ENCODE data around the gene FILIP1L. TPM values are rescaled to one million over a fixed set of nuclear protein-coding genes. Genes with fewer than 3 reads are reported as not detected.

The FILIP1L gene
- total RNA-seq, 1 experiment from 2014 or later = 0.07 TPM

DNA sequence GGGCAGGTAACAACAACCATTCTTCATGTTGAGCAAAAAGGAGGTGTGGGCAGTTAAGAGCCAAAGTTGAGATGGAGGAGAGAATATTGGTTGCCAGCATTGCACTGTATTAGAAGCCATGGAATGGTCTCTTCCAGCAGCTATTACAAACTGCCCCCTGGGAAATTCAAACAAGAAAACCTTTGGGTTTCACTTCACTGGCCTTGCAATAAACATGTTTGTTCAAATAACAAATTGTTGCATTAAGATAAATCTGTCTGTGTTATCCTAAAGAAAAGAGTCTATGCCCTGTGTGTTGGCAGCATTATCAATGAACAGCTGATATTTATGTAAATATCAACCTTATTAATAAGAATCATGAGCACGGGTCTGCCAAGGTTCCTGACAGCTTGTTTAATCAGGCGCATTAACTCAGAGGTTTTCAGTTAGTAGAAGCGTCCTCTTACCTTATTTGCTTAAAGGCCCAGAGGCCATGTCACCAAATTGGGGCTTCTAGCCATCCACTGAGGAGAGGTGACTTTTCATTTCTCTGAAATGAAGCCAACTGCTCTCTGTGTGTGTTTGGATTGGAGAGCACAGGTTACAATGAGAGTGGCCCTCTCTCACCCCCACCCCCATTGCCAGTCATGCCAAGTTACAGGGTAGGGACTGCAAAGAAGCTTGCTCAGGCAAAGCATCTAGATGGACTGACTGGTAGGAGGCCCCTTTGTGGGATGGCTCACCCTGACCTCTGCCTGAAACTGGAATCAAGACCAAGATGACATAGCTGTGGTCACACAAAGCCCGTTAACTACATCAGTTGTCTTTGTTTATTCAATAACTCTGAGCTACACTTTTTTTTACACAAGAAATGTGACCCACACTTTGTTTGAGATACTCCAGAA lies 10.5 kb downstream of the FILIP1L start:
- Histone ChIP-seq H3K4me2 (ENCODE audit: insufficient read depth, insufficient read length, low read length) (no peak overlapping the region), H4K5ac (ENCODE audit: insufficient read length, low read depth, low read length) (no peak overlapping the region), H2AK5ac (ENCODE audit: insufficient read length, low read length) (no peak overlapping the region), H2BK20ac (ENCODE audit: low read depth, low read length, poor library complexity, severe bottlenecking) (no peak overlapping the region), H2BK12ac (ENCODE audit: insufficient read length, low read depth, low read length) (no peak overlapping the region), H3K79me1 (ENCODE audit: insufficient read depth, low read depth, low read length, poor library complexity, severe bottlenecking) (no peaks in the 10 kb centered on the region), H2BK120ac (ENCODE audit: low read depth, low read length, poor library complexity, severe bottlenecking) (no peak overlapping the region), H3K4me1 (ENCODE audit: insufficient read depth, low read length) (no peaks in the 10 kb centered on the region), H4K8ac (replicated peaks; ENCODE audit: insufficient read length, low read depth, low read length) (no peak overlapping the region), H3K18ac (ENCODE audit: insufficient read length, low read depth, low read length) (no peak overlapping the region), H3K79me2 (ENCODE audit: insufficient read depth, low read length) (0 out of 2 replicates have a peak, but pooled peaks cover 2% of the 10 kb centered on the region), H3K56ac (ENCODE audit: insufficient read length, low read depth, low read length) (no peak overlapping the region), H2BK15ac (ENCODE audit: low read depth, low read length) (no peak overlapping the region), H4K91ac (ENCODE audit: insufficient read length, low read depth, low read length) (no peak overlapping the region), H3K23ac (ENCODE audit: insufficient read length, low read depth, low read length) (no peak overlapping the region), H4K20me1 (ENCODE audit: control insufficient read depth, insufficient read depth, insufficient read length) (no peaks in the 10 kb centered on the region), H3K9me3 (ENCODE audit: control insufficient read depth, low read depth, low read length) (no peaks in the 10 kb centered on the region), H3K4ac (ENCODE audit: low read depth, low read length) (no peak overlapping the region), H3K14ac (ENCODE audit: insufficient read depth, low read length) (no peak overlapping the region), H3K9ac (ENCODE audit: extremely low read depth, insufficient read length, low read length) (no peak overlapping the region), H3K27ac (ENCODE audit: insufficient read length, low read depth, low read length) (no peak overlapping the region), H3K23me2 (ENCODE audit: insufficient read length, low read depth, low read length, poor library complexity, severe bottlenecking) (no peaks in the 10 kb centered on the region), H2AFZ (ENCODE audit: low read length) (no peak overlapping the region), H3T11ph (ENCODE audit: low read length) (no peak overlapping the region), H3K27me3 (ENCODE audit: insufficient read depth, low read length) (no peaks in the 10 kb centered on the region), H2BK5ac (ENCODE audit: insufficient read length, low read length) (no peak overlapping the region)
- TF ChIP-seq, protein P1, sequence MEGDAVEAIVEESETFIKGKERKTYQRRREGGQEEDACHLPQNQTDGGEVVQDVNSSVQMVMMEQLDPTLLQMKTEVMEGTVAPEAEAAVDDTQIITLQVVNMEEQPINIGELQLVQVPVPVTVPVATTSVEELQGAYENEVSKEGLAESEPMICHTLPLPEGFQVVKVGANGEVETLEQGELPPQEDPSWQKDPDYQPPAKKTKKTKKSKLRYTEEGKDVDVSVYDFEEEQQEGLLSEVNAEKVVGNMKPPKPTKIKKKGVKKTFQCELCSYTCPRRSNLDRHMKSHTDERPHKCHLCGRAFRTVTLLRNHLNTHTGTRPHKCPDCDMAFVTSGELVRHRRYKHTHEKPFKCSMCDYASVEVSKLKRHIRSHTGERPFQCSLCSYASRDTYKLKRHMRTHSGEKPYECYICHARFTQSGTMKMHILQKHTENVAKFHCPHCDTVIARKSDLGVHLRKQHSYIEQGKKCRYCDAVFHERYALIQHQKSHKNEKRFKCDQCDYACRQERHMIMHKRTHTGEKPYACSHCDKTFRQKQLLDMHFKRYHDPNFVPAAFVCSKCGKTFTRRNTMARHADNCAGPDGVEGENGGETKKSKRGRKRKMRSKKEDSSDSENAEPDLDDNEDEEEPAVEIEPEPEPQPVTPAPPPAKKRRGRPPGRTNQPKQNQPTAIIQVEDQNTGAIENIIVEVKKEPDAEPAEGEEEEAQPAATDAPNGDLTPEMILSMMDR (conservative IDR thresholded peaks at IDR 0.05) = no peak
- H3K27ac Mint-ChIP-seq = peak overlapping the region in 1 of 3 experiments; percentile 42; a peak in 1 of 7 replicates
- WGBS (ENCODE audit: extremely low coverage, insufficient read length, low lambda C conversion rate) = no CpG with 5 or more reads among the region's 4 CpGs
- DNase-seq = no peak
- peaks cover 8 to 16% of the 10 kb centered on the region in 2 experiments; a peak in 3 of 4 replicates for H3K4me1 Mint-ChIP-seq
- peaks cover 0 to 3% (median 0%) of the 10 kb centered on the region in 3 experiments; a peak in 2 of 7 replicates for H3K36me3 Mint-ChIP-seq (ENCODE audit: insufficient read depth in 1 of 3, low read depth in 3 of 3)
- H3K4me3 Mint-ChIP-seq = no peak overlapping the region
- no peaks in the 10 kb centered on the region for H3K27me3 Mint-ChIP-seq (ENCODE audit: low read depth)
- H3K9me3 Mint-ChIP-seq = no peaks in the 10 kb centered on the region; a peak in 1 of 5 replicates
